Central memory CD4-positive, alpha-beta T cell (primary cell): ENCODE data around the gene RNF2.

Experiments used
- DNase-seq: peaks from one replicate; pipeline ENCODE4 v3.0.0; 2022

The RNF2 gene

DNA sequence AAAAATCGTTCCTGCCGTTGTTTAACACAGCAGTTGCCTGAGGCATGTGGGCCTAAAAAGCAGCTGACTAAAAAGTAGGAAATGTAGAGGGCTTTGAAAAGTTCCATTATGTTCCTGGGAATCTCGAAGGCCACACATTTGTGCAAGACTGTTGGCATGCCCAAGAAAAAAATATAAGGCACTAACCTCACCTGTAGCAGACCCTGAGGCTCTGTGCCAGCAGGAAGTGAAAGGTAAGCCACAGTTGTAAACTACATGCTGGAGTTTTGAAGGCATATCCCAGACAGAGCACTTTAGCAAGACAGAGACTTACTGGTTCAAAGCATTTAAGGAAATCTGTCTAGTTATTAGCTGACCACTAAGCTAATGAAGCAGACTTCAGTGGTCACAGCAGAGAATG is 58.7 kb downstream of the RNF2 start:
- no peak for DNase-seq

DNA sequence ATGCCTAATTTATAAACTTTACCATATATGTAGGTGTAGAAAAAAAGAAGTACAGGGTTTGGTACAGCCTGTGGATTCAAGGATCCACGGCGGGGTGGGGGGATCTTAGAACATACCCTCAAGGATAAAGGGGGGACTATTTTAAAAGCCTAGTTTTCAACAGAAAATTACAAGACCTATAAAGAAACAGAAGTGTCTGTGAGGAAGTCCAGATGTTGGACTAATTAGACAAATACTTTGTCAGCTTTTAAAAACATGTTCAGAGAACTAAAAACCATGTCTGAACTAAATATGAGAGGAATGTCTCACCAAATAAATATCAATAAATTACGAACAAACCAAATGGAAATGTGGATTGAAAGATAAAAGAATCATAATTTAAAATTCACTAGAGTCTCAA is 59.8 kb downstream of the RNF2 start:
- no peak for DNase-seq

DNA sequence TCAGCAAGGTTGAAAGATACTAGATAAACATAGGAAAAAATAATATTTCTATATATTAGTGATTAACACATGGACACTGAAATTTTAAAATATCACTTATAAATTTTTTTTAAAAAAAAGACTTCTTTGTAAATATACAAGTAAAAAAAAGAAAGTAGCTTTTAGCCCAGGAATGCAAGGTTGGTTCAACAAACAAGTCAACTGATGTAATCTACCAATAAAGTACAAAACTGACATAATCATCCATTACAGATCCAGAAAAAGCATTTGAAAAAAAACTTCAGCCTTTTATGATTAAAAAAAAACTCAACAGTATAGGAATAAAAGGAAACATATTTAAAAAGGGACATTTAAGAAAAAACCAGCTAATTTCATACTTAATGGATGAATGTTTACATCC is 63.0 kb downstream of the RNF2 start:
- DNase-seq: no peak

DNA sequence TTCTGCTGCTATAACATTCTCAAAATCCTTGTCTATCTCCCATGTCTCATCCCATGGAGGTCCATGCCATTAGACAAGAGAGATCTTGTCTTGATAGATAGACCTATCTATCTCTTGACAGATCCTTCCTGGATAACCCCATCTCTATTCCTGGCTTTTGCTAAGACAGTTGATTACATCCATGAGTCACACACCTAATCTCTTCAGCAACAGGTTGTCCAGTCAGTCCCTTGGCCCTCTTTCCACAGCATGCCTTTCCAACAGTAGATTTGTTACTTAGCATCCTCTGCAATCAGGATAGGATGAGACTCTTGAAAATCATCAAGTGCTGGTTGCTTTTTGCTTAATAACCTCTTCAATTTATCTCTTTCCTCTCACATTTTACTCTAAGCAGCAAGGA is 64.8 kb downstream of the RNF2 start:
- no peak for DNase-seq

DNA sequence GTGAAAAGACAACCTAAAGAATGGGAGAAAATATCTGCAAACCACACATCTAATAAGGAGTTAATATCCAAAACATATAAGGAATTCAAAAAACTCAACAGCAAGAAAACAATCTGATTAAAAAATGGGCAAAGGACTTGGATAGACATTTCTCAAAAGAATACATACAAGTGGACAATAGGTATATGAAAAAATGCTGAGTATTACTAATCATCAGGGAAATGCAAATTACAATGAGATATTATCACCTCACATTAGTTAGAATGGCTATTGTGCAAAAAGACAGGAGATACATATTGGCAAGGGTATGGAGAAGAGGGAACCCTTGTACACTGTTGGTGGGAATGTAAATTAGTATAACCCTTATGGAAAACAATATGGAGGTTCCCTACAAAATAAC is 66.5 kb downstream of the RNF2 start:
- DNase-seq: no peak

DNA sequence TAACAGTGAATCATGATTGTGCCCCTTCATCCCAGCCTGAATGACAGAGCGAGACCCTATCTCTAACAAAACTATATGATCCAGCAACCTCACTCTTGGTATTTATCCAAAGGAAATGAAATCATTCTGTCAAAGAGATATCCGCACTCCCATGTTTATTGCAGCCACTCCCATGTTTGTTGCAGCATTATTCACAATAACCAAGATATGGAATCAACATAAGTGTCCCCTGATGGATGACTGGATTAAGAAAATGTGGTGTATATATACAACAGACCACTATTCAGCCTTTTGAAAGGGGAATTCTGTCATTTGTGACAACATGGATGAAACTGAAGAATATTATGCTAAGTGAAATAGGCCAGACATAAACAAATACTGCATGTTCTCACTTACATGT is 67.0 kb downstream of the RNF2 start:
- DNase-seq: no peak

DNA sequence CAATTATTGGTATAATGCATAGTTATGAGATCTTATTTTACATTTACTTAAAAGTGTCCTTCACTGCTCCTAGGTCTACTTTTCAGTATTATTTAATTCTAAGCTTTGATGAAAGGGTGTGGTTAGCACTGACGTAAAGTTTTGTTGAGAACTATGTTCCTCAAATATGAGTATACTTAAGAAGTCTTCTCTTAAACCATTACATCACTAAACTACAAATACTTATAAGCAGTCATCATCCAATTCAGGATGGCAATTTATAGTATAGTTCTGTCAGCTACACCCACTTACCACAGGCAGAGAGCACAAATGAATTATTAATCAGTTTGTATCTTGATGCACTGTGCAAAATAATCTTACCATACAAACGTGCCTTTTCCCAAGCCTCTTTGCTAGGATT is 84.3 kb downstream of the RNF2 start:
- DNase-seq: no peak

DNA sequence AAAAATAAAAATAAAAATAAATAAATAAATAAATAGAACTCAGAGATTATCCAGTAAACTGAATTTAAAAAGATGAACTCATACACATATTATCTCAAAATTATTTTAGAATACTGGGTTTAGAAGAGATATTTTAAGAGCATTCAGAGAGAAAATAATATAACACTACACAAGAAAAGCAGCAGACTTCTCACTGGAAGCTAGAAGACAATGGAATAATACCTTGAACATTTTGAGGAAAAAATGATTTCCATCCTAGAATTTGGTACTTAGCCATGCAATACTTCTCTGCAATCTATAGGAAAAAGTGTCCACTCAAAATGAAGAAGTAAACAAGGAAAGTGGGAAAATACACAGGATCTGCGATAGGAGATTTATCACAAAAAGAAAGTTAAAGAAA is 87.2 kb downstream of the RNF2 start:
- DNase-seq: no peak

DNA sequence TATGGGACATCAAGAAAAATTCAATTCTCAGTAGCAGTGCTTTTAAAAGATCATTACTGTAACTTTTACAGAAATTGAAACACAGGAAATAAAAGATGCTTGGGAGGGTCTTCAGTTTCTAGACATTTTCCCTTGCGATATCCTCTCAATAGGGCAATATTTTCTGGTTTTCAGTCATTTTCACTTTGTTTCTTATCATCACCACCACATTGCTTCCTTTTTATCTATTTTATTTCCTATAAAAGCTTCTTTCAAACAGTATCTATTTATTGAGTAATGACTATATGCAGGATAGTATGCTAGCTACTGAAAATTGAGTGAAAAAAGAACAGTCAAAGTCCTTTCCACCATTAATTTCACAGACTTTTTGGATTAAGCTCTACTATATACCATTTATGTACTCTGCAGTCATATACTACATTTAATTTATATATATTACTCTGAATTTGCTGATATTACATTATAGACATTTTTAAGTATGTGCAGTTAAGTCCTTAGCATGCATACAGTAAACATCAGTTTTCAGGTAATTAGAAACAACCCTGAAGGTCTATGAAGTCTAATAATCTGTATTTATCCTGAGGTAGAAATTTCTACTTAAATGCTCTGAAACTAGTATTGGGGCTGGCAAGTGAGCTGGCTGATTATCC is 92.7 kb downstream of the RNF2 start:
- no peak for DNase-seq

DNA sequence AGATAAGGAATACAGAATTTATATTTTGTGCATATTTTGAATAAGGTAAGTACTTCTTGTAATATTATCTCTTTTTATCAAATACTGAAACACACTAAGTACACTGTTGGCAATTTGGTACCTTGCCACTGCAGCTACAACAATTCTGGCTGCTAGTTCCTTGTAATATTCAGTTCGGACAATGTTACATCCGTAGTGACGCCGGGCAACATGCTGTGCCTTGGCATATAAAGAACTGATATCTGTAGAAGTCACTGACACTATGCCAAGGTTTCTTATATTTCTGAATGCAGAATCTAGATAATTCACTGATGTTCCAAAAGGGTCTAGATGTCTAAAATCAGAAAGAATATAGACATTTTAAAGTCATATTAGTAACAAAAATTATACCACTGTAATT is 93.9 kb downstream of the RNF2 start:
- no peak for DNase-seq

DNA sequence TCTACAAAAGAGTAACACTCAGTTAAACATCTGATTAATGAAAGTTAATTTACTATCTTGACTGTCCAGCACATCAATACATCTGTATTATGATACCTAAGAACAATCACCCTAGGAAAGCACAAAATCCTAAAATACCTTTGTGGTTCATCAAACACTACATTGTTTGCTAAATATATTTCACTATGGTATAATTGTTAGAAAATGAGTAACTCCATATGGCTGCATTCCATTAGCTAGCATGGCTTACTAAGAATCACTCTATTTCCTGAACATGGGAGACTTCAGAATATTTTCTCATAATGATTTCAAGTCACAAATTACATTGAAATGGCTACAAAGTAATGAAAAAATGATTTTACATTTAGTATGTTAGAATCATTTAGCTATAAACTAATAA is 98.9 kb downstream of the RNF2 start:
- no peak for DNase-seq

DNA sequence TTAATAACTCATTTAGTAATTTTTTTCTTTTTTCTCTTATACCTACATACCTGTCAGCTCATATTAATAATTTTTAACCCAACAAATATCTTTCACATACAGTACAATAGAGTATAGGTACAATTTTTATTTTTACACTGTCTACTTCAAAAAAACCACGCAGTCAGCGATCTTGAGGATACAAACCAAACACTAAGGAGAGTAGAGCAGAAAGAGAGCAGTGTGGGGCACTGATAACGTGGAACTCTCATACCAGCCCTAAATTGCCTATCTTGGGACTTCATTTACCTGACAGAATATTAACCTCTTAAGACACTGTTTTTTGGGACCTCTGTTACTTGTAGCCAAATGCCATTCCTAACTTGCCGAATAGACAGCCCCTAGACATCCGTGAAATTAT is 105.9 kb downstream of the RNF2 start:
- no peak for DNase-seq
